HG03442 (cell line): ENCODE measurements around the gene RNASET2.
"Not testable (repeated sequence)": the region's sequence is repeated elsewhere in the genome, so short reads cannot be mapped to it uniquely, and the experiment has no call there.

ENCODE experiments used
- ATAC-seq: cut with Tn5 transposase; IDR thresholded peaks from one replicate; pipeline ENCODE4 v1.9.1; 2021; ENCODE audit warnings: mild to moderate bottlenecking, moderate library complexity; ENCODE audit not compliant: unreplicated experiment

RNASET2 gene

DNA sequence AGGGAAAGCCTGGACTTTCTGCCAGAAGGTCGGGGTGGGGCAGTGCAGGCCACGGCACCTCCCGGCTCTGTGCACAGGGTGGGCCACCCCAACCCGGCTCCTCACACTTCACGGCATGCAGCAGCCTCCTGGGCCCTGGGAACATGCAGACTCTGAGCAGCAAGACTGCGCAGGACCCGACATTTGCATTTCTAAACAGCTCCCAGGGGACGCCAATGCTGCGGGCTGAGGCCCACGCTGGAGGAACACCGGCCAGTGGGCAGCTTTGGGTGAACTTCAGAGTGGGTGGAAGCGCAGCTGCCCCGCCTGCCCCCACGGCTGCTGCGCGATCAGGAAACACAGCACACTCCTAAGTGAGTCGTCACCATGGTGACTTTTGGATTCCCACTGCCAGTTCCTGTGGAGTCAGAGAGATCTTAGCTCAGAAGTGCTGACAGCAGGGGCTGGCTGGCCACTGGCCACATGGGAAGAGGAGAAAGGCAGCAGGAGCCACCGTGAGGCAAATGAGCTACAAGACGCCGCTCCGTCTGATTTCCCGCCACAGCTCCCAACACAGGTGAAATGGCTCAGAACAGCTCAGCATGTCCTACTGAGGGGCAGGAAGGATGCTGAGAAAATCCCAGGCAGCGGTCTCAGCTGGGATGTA is 52.1 kb downstream of the RNASET2 start:
- ATAC-seq = no peak

DNA sequence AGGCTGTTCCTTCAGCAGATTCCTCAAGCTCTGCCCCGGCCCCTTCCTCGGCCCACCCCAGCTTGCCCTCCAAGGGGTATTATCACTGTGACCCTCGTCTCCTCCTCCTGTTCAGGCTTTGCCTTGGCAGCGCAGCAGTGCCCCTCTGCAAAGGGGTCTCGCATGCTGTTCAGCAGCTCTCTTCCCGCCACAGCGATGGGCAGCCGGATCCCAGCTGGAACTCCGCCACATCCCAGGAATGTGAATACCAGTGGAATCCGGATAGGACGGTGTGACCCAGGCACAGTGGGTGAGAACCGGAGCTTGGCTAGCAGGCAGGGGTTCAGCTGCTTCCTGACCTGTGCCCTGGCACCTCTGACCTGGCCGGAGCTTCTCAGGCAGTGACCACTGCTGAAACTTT is 52.9 kb downstream of the RNASET2 start:
- ATAC-seq = no peak

DNA sequence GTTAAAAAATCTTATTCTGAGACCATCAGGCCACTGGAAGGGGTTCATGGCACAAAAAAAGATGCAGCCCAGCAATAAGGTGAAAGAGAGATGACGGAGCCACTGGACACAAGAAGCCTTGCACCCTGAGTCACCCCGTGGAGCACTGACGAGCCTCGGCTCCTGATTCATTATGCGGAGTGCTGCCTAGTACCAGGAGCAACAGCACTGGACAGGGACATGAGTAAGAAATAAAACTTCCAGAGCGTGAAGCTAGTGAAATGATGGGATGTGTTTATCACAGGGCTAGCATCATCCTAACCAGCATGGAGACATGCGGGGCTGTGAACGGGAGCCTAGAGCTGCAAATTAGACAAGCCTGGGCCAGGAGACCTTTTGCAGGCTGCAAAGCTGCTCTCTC is 53.3 kb downstream of the RNASET2 start:
- ATAC-seq = no peak

DNA sequence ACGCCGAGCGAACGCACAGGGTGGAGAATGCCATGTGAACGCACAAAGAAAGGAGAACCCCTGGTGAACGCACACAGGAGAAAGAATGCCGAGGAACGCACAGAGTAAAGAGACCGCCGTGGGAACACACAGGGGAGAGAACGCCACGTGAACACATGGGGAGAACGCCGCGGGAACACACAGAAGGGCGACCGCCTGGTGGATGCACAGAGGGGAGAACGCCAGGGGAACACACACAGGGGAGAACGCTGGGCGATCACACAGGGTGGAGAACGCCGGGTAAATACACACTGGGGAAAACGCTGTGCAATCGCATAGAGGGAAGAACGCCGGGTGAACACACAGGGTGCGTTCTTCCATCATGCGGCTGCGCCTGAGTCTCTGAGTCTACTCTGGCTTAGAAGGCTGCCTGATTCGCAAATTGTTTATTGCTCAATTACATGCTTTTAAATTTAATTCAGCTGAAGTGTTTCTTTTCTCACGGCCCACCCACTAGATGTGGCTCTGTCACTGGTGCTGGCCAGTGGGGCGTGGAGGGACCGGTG is 54.1 kb downstream of the RNASET2 start:
- no peak for ATAC-seq

DNA sequence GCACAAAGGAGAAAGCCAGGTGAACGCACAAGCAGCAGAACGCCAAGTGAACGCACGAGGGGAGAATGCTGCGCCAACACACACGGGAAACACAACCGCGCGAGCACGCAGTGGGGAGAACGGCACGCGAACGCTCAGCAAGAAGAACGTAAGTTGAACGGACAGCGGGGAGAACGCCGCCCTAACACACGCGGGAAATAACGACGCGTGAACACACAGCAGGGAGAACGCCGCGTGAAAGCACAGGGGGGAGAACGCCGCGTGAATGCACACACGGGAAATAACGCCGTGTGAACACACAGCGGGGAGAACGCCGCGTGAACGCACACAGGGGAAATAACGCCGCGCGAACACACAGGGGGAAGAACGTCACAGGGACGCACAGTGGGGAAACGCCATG is 54.7 kb downstream of the RNASET2 start:
- ATAC-seq = no peak

DNA sequence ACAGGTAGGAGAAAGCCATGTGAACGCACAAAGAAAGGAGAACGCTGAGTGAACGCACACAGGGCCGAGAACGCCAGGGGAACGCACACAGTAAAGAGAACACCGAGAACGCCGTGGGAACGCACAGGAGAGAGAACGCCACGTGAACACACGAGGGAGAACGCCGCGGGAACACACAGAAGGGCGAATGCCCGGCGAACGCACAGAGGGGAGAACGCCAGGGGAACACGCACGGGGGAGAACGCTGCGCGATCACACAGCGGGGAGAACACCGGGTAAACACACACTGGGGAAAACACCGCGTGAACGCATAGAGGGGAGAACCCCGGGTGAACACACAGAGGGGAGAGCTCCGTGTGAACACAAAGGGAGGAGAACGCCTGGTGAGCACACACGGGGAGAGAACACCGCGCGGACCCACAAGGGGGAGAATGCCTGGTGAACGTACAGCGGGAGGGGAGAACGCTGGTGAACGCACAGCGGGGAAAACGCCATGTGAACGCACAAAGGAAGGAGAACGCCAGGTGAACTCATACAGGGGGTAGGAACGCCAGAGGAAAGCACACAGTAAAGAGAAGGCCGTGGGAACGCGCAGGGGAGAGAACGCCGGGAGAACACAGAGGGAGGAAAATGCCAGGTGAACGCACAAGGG is 55.3 kb downstream of the RNASET2 start:
- no peak for ATAC-seq

DNA sequence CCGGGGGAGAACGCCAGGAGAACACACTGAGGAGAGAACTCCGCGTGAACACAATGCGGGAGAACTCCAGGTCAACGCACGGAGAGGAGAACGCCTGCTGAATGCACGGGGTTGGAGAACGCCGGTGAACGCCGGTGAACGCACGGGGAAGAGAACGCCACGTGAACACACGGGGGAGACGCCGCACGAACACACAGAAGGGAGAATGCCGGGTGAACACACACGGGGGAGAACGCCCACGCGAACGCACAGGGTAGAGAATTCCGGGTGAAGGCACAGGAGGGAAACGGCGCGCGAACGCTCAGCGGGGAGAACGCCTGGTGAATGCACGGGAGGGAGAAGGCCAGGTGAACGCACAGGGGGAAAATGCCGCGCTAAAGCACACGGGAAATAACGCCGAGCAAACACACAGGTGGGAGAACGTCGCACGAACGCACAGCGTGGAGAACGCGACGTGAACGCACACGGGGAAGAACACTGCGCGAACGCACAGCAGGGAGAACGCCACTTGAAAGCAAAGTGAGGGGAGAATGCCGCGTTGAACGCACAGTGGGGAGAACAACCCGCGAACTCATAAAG is 56.1 kb downstream of the RNASET2 start:
- no peak for ATAC-seq

DNA sequence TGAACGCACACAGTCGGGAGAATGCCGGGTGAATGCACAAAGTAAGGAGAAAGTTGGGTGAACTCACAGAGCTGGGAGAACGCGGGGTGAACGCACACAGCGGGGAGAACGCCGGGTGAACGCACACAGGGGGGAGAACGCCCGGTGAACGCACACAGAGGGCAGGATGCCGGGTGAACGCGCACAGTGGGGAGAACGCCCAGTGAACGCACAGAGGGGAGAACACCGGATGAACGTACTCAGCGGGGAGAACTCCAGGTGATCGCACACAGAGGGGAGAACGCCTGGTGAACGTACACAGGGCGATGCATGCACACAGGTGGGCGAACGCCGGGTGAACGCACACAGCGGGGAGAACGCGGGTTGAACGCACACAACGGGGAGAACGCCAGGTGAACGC is 57.4 kb downstream of the RNASET2 start:
- no peak for ATAC-seq

DNA sequence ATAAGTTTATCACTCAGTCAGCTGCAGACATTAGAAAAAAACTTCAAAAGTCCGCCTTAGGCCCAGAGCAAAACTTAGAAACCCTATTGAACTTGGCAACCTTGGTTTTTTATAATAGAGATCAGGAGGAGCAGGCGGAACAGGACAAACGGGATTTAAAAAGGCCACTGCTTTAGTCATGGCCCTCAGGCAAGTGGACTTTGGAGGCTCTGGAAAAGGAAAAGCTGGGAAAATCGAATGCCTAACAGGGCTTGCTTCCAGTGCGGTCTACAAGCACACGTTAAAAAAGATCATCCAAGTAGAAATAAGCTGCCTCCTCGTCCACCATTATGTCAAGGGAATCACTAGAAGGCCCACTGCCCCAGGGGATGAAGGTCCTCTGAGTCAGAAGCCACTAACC is 61.7 kb downstream of the RNASET2 start:
- ATAC-seq = not testable (repeated sequence)

DNA sequence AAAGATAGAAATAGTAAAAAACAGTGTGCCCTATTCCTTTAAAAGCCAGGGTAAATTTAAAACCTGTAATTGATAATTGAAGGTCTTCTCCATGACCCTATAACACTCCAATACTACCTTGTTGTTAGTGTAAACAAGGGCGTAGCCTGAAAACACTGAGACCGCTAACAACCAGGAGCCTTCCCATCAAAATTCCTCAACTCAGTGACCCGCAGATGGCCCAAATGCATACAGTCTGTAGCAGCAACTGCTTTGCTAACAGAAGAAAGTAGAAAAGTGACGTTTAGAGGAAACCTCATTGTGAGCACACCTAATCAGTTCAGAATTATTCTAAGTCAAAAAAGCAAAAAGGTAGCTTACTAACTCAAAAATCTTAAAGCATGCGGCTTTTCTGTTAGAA is 63.9 kb downstream of the RNASET2 start:
- ATAC-seq = not testable (repeated sequence)

DNA sequence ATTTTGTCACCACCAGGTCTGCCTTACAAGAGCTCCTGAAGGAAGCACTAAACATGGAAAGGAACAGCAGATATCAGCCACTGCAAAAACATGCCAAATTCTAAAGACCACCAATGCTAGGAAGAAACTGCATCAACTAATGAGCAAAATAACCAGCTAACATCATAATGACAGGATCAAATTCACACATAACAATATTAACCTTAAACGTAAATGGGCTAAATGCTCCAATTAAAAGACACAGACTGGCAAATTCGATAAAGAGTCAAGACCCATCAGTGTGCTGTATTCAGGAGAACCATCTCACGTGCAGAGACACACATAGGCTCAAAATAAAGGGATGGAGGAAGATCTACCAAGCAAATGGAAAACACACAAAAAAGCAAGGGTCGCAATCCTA is 69.6 kb downstream of the RNASET2 start:
- ATAC-seq = not testable (repeated sequence)

DNA sequence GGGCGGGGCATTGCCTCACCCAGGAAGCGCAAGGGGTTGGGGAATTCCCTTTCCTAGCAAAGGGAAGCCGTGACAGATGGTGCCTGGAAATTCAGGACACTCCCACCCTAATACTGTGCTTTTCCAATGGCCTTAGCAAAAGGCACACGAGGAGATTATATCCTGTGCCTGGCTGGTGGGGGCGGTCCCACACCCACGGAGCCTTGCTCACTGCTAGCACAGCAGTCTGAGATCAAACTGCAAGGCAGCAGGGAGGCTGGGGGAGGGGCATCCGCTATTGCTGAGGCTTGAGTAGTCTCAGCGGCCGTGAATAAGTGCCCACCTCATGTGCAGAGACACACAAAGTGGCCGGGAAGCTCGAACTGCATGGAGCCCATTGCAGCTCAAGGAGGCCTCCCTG is 71.4 kb downstream of the RNASET2 start:
- not testable (repeated sequence) for ATAC-seq

DNA sequence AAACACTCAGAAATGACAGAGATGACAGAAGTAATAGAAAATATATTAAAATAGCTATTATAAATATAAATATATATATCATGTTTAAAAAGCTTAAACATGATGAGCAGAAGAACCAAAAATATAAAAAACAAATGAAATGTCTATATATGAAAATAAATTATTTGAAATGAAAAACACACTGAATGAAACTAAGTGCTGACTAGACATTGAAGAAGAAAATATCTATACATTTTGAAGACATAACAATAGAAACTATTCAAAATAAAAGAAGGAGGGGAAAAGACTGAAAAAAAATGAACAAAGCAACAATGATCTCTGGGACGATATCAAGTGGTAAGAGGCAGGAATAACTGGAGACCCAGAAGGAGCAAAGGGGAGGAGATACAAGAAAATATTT is 76.8 kb downstream of the RNASET2 start:
- no peak for ATAC-seq
